ENCODE data around the gene BTBD2.
"Not testable (repeated sequence)": the region's sequence is repeated elsewhere in the genome, so short reads cannot be mapped to it uniquely, and the experiment has no call there.

BTBD2 gene

GRCh38 chr19:2036424-2036823 lies 20.9 kb upstream of the BTBD2 start:
- H3K9me2 ChIP-seq (replicated peaks; ENCODE audit: insufficient read depth, low read length), result no peaks in the 10 kb centered on the region
- DNase-seq, result no peak
- H3K4me3 ChIP-seq (ENCODE audit: low read length), result no peak overlapping the region
- H3K27ac ChIP-seq (ENCODE audit: low read length), result no peak overlapping the region
- no peaks in the 10 kb centered on the region for H3K27me3 ChIP-seq (replicated peaks; ENCODE audit: insufficient read depth, low read length)
- no peak overlapping the region for H3K4me2 ChIP-seq (ENCODE audit: low read depth, low read length)
- no peaks in the 10 kb centered on the region for H4K20me1 ChIP-seq (ENCODE audit: insufficient read depth, low read length)
- TF ChIP-seq CTCF (IDR thresholded peaks at IDR 0.05; ENCODE audit: low read length) (no peak), EZH2 (optimal IDR thresholded peaks at IDR 0.05; ENCODE audit: low read depth, low read length) (no peak), EZH2phosphoT487 (IDR thresholded peaks at IDR 0.05; ENCODE audit: low read length) (no peak)
- H3K9ac ChIP-seq (ENCODE audit: low read length), result no peak overlapping the region
- H3K79me2 ChIP-seq (ENCODE audit: low read length), result peaks cover 28% of the 10 kb centered on the region
- H3K36me3 ChIP-seq (replicated peaks; ENCODE audit: insufficient read depth, low read length), result 0 out of 2 replicates have a peak, but pooled peaks cover 3% of the 10 kb centered on the region
- peaks cover 36% of the 10 kb centered on the region for H3F3A ChIP-seq (ENCODE audit: insufficient read depth, low read length)
- no peaks in the 10 kb centered on the region for H3K9me3 ChIP-seq (replicated peaks; ENCODE audit: insufficient read depth, low read length)
- no peak overlapping the region for H2AFZ ChIP-seq (ENCODE audit: low read length)
- H3K4me1 ChIP-seq (ENCODE audit: low read length), result peaks cover 39% of the 10 kb centered on the region

DNA sequence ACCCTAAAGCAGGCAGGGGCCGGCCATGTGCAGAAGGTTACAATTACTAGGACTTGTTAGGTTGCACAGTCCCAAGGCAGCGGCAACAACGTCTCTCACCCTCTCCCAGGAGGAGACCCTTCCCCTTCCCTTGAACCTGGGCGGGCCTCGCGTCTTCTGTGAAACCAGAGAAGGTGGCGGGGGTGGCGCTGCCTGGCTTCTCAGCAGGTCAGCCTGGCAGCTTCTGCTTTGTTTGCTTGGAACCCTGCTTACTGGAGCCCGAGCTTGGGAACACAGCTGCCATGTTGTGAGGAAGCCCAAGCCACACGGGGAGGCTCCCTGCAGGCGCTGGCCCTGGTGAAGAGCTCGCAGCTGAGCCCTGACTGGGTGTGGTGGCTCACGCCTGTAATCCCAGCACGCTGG lies 20.1 kb upstream of the BTBD2 start:
- H3K9me2 ChIP-seq (replicated peaks; ENCODE audit: insufficient read depth, low read length), result no peaks in the 10 kb centered on the region
- no peak overlapping the region for H3K4me3 ChIP-seq (ENCODE audit: low read length)
- H3K9me3 ChIP-seq (replicated peaks; ENCODE audit: insufficient read depth, low read length), result no peaks in the 10 kb centered on the region
- no peak overlapping the region for H2AFZ ChIP-seq (ENCODE audit: low read length)
- no peaks in the 10 kb centered on the region for H3K27me3 ChIP-seq (replicated peaks; ENCODE audit: insufficient read depth, low read length)
- no peaks in the 10 kb centered on the region for H4K20me1 ChIP-seq (ENCODE audit: insufficient read depth, low read length)
- H3K36me3 ChIP-seq (replicated peaks; ENCODE audit: insufficient read depth, low read length), result 0 out of 2 replicates have a peak, but pooled peaks cover 3% of the 10 kb centered on the region
- H3K4me2 ChIP-seq (ENCODE audit: low read depth, low read length), result no peak overlapping the region
- peaks cover 35% of the 10 kb centered on the region for H3F3A ChIP-seq (ENCODE audit: insufficient read depth, low read length)
- no peak for TF ChIP-seq EZH2 (optimal IDR thresholded peaks at IDR 0.05; ENCODE audit: low read depth, low read length)
- TF ChIP-seq CTCF (IDR thresholded peaks at IDR 0.05; ENCODE audit: low read length), result no peak
- no peak for TF ChIP-seq EZH2phosphoT487 (IDR thresholded peaks at IDR 0.05; ENCODE audit: low read length)
- no peak for DNase-seq
- H3K27ac ChIP-seq (ENCODE audit: low read length), result no peak overlapping the region
- H3K79me2 ChIP-seq (ENCODE audit: low read length), result peaks cover 20% of the 10 kb centered on the region
- peaks cover 32% of the 10 kb centered on the region for H3K4me1 ChIP-seq (ENCODE audit: low read length)
- no peak overlapping the region for H3K9ac ChIP-seq (ENCODE audit: low read length)

DNA sequence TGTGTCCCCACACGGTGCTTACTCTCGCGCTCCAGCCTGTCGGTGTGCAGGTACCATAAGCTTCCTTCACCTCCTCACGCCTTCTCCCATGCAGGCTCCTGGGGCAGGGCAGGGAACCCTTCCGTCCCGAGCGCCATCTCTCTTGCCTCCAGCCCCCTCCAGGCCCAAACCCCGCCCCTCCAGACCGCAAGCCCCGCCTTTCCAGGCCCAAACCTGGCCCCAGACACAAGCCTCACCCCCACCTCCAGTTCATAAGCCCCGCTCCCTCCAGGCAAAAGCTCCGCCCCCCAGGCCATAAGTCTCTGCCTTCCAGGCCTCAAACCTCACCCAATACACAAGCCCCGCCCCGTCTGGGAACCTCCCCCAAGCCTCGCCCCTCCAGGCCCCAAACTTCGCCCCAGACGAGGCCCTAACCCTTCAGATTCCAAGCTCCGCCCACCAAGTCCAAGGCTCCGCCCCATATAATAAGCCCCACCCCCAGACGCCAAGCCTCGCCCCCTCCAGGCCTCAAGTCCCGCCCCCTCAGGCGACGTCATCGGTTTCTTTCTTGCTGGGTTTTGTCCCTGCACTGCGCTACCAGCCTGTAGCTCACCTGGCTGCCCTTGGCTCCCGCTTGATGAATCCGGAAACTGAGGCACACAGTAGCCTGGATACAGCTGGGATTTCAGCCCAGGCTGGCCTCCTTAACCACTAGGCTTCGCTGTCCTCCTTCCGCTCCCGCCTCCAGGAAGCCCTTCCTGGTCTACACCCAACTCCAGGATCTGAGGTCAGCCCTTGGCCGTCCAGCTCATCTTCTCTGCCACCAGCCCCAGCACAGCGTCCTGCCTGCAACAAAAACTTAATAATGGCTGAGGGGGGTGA lies 19.4 kb upstream of the BTBD2 start:
- peak; percentile 46 for DNase-seq
- Histone ChIP-seq H3K27me3 (replicated peaks; ENCODE audit: insufficient read depth, low read length) (no peaks in the 10 kb centered on the region), H3K9me2 (replicated peaks; ENCODE audit: insufficient read depth, low read length) (no peaks in the 10 kb centered on the region), H3K4me3 (ENCODE audit: low read length) (no peak overlapping the region), H3K36me3 (replicated peaks; ENCODE audit: insufficient read depth, low read length) (0 out of 2 replicates have a peak, but pooled peaks cover 3% of the 10 kb centered on the region), H3K9ac (ENCODE audit: low read length) (no peak overlapping the region), H4K20me1 (ENCODE audit: insufficient read depth, low read length) (no peaks in the 10 kb centered on the region), H3K27ac (ENCODE audit: low read length) (no peak overlapping the region), H2AFZ (ENCODE audit: low read length) (no peak overlapping the region), H3K79me2 (ENCODE audit: low read length) (peaks cover 14% of the 10 kb centered on the region), H3K4me2 (ENCODE audit: low read depth, low read length) (no peak overlapping the region), H3F3A (ENCODE audit: insufficient read depth, low read length) (peaks cover 35% of the 10 kb centered on the region), H3K4me1 (ENCODE audit: low read length) (peaks cover 32% of the 10 kb centered on the region), H3K9me3 (replicated peaks; ENCODE audit: insufficient read depth, low read length) (no peaks in the 10 kb centered on the region)
- no peak for TF ChIP-seq CTCF (IDR thresholded peaks at IDR 0.05; ENCODE audit: low read length)
- no peak for TF ChIP-seq EZH2phosphoT487 (IDR thresholded peaks at IDR 0.05; ENCODE audit: low read length)
- no peak for TF ChIP-seq EZH2 (optimal IDR thresholded peaks at IDR 0.05; ENCODE audit: low read depth, low read length)

DNA sequence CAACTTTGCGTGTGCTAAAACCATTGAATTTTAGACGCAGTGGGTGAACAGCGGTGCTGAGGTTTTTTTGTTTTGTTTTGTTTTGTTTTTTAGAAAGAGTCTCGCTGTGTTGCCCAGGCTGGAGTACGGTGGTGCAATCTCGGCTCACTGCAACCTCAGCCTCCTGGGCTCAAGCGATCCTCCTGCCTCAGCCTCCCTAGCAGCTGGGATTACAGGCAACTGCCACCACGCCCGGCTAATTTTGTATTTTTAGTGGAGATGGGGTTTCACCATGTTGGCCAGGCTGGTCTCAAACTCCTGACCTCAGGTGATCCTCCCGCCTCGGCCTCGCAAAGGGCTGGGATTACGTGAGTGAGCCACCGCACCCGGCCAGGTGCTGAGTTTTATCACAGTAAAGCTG lies 18.7 kb upstream of the BTBD2 start:
- H3K9ac ChIP-seq (ENCODE audit: low read length), result not testable (repeated sequence)

More for the DNA sequence above, 18.7 kb upstream of the BTBD2 start:
- H3K4me3 ChIP-seq (ENCODE audit: low read length); H2AFZ ChIP-seq (ENCODE audit: low read length); H3K9me2 ChIP-seq (replicated peaks; ENCODE audit: insufficient read depth, low read length); H3K9me3 ChIP-seq (replicated peaks; ENCODE audit: insufficient read depth, low read length); H3K36me3 ChIP-seq (replicated peaks; ENCODE audit: insufficient read depth, low read length); DNase-seq; H3K27ac ChIP-seq (ENCODE audit: low read length); H3K79me2 ChIP-seq (ENCODE audit: low read length); H3K4me2 ChIP-seq (ENCODE audit: low read depth, low read length); H3K27me3 ChIP-seq (replicated peaks; ENCODE audit: insufficient read depth, low read length); H4K20me1 ChIP-seq (ENCODE audit: insufficient read depth, low read length): not testable (repeated sequence)
- Histone ChIP-seq H3F3A (ENCODE audit: insufficient read depth, low read length) (peaks cover 35% of the 10 kb centered on the region), H3K4me1 (ENCODE audit: low read length) (peaks cover 32% of the 10 kb centered on the region)

Measured in MM.1S (cell line).